SHP77 treated with DMSO at 0.1 percent for 48 hours (cell line): ENCODE data around the gene ZNF516.

Experiments used
- DNase-seq: peaks from one replicate; lab custom pipeline; 2025; lab: John Stamatoyannopoulos, UW

Gene ZNF516

DNA sequence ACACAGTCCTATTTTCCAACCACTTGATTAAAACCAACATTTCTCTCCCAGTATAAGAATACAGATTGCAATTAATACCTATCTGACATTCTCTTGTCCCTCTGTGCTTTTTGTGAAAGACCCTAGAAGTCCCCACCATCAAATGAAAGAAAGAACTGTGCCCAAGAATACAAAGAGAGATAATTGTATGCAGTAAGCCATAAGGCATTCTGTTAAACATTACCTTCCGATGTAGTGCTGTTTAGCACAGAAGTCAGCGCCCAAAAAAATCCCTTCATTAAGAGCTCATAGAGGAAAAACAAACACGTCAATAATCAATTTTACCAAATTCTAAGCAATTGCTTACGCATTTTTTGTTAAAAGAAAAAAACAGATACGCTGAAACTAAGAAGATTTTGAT, 41.1 kb downstream of the ZNF516 start:
- DNase-seq: no peak

DNA sequence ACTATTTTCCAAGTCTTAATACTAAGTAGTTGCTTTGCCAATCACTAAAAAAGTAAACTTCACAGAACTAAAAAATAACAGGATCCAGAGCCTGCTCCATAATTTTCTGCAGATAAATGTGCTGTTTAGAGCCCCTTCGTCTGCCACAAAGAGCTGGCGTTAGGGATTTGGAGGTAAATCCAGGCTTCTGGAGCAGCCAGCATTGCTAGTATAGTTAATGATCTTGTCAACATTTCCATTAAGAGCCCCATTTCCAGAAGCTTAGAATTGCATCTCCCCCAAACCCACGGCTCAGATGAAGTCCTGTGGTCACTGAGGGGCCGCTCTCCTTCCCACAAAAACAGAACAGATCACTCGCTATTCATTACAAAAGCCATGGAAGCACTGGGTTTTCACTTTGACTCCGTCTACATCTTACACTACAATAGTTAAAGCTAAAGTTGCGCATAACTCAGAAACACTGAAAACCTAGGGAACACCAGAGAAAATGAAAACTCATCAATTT, 41.9 kb downstream of the ZNF516 start:
- no peak for DNase-seq

DNA sequence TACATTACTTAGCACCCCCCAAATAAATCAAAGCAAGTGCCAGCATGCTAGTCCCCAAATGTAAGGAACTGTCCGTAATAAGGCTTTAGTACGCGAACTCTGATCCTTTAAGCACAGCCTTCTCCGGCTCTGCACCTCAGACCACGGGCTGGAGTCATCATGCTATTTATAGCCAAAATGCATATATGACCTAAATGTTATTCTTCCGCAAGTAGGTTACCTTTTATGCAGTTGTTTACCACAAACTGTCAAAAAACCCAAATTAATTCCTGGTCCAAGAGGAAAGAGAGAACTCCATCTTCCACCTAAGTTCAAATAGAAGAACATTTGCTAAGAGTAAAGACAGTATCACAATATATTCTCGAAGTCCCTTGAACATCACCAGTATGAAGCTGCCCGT, 42.7 kb downstream of the ZNF516 start:
- DNase-seq: peak; percentile 79

DNA sequence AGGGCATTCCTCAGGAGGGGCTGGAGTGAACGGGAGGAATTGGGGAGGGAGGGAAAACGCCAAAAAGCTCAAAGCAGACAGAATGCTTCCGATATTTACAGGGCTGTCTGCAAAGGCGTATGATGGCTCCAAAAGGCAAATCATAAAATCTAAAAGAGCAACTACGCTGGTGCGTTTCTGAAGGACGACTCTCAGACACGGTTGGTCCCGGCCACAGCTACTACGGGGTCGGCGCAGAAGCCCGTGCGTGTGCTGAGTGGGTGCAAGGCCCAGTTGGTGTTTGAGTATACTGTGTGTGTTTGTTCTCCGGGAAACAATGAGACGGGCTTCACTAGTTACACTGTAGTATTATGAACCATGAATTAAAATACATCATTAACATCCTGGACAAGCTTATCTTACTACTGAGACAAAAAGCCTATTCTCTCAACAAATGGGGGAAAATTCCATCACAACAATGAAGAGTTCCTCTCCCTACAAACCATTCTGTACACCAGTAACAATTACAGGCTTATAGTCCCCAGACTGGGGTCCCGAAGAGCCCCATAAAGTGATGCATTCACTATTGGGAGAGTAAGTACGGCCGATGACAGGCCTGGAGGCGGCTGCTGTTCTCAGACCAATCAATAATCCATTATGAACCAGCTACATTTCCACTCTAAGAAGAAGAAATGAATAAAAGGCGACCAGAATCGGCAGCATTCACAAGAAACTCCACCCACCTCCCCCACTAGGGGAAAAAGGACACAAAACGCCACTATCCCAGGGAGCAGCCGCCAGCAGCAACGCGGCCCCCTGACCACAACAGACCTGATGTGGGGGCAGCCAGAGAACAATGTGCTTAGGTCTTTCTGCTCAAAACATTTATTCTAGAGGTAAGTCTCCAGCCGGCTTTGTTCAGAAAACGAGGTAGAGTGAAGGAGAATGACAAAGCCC, 43.4 kb downstream of the ZNF516 start:
- DNase-seq: no peak

DNA sequence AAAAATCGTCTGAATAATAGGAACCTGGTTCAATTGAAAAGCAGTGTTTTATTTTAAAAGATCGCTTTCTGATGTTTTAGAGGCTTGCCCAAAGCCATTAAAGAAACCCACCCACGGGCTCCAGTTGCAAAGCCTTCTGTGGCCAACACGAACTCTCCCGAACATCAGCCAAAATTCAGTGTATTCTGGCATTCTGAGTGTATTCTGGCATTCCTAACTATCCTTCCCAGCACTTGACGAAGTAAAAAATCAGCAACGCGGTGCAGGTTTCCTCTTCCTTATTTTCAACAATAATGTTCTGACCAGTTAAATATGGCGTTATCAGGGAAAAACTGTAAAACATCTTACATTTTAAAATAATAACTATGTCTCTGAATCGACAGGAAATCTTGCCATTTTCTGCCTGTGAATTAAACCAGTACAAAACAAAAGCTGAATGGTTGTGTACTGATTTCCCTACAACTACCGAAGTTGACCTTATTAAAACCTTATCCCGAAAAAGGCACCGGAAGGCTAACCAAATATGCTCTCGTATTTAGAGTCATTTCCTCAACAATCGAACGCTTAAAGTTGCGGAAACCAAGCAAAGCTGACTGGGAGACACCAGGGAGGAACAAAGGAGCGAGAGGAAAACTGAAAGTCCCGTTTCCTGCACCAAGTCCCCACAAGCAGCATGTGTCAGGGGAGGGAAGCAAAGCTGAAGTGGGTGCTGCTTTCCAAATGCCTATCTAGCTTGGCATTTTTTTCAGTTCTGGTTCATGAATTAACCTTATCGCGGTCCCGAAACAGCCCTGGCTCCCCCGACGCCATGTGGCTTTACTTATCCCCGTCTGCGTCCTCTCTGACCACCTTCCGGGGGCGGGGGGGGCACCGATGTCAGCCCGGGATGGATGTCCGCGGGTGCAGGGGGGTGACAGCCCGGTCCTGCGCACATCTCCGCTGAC, 44.3 kb downstream of the ZNF516 start:
- peak; percentile 7 for DNase-seq

DNA sequence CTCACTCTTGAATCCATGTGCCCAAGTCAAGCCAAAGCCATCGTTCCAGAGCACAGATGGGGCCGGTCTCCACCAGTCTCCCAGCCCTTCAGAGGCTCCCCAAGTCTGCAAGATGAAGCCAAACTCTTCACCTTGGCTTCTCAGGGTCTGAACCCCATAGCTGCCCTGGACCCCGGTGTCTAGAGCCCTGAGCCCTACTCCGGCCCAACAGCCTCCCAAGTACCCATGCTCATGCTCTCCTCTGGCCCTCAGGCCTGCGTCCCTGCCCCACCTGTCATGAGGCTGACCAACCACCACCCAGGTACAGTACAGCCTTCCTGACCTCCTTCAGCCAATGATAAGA, 46.0 kb downstream of the ZNF516 start:
- DNase-seq: no peak

DNA sequence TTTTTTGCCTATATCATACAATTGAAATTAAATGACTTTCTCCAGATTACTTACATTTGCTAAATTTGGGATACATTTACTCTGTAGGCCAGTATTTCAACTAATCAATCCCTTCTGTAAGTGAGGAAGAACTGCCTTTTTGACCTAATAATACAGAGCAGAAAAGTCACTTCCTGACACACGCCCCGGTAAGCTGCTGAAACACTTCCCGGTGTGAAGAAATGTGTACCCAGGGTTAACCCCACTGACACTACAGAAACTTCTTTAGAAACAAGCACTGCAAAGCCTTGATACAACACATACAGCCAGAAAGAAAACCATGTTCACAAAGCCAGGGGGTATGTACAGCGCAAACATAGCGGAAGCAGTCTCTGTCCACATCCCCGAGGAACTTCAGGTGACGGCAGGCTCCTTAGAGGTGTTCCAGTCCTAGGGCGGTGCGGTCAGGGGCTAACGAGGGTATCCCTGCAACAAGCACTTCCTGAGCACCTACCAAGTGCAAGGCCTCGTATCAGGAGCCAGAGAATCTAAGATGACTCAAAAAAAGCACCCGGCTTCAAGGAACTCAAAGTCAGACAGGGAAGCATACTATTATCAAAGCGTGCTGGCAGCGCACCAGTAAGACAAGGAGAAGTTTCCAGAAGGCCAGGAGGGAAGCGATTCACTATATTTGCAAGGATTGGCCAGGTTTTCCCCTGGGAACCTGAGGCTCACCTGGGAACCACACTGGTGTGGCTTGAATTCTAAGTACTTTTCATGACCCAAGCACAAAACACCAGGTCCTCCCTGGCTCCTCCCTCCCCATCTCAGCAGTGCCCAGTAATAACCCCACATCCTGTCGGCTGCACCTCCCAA, 46.6 kb downstream of the ZNF516 start:
- no peak for DNase-seq

DNA sequence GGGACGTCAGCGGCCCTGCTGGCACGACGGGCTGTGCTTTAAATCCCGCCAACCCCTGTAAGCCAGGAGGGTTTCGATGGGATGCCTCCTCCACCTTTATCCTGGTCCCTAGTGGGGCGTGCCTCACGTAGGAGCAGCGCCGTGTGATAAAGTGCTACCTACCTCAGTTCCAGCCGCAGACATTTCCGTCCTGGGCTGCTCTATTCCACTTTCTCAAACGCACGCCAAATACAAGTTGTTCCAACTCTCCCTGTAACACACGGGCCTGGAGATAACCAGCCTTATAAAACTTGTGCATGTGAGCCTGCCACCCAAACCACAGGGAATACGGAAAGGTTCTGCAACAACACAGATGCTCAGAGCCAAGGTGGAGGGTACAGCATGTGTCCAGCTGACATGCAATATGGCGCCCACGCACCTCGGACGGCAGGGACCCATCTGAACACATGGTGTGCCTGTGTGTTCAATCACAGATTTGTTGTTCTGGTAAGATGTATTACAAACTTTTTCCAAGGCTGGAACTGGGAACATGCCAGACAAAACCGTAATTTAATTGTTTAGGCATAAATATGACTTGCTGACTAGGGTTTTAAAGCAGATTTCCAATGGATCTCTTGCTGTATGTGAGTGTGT, 47.7 kb downstream of the ZNF516 start:
- DNase-seq: no peak

DNA sequence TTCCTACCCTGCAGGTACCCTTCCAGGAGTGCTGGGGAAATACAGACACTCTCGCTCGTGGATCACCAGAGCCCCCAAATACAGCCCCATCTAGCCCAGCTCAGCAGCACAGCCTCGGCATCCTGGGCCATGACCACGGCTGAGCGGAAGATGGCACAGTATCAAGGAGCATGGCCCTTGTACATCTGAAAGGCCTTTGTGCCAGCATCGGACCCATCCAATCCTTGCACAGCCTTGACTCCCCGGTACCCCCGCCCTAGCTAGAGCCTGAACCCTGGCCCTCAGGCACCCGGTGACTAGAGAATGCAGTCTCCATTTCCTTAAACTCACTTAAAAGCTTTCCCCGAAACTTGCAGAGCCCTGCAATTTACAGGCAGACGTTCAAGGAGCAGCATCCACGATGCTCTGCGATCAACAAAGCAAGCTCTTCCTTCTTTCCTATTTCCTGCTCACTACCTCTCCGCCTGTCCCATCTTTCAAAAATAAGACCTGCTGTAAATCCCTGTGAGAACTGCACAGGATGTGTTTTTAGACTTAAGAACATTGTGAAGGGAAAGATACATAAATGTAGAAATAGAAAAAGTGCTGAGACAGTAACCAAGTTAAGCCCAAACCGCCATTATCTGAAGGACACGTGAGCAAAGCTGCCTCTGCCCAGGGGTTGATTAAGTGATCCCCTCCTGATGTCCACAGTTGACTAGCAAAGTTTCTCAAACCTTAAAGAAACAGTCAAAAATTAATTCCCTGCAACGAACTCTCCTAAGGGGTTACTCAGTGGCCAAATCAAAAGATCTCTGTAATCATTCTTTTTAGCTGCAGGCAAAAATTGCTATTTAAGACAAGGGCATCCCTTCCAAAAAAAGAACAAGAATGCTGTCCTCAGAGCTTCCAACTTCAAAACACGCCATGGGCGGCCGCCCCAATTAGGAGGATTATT, 48.5 kb downstream of the ZNF516 start:
- no peak for DNase-seq

DNA sequence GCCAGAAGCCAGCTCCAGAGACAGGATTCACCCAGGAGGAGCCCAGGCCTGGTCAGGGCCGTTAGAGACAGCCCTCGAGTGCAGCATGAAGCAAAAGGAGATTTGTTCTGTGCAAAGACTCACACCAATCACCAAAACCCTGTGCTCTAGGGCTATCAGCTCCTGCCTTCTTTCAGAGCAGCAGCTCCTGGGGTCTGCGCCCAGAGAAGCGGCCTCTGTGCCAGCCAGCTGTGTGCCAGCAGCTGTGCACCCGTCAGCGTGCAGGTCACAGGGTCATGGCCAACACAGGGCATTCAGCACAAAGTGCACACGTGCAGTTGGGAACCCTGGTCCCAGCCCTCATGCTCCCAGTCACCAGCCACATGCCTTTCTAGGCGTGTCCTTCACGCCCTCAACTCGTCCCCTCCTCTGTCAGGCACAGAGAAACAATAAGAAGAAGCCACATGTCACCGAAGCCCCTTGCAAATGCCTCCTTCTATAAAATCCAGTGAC, 49.3 kb downstream of the ZNF516 start:
- no peak for DNase-seq

DNA sequence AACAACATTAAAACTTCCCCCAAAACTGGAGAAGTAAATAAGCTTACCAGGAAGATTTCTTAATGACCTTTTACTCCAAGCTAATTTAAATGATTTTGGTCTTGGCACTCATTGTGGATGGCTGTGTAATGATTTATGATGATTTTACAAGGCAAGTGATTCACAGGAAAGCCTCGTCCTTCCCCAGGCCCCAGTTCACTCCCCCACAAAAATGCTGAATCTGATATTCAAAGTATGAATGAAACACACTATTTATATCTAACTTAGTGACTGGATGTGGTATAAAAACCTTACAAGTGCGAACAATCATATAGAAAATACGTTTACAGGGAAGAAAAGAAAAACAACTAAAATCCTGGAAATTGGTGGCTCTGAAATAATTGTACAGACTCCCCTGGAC, 49.8 kb downstream of the ZNF516 start:
- no peak for DNase-seq

DNA sequence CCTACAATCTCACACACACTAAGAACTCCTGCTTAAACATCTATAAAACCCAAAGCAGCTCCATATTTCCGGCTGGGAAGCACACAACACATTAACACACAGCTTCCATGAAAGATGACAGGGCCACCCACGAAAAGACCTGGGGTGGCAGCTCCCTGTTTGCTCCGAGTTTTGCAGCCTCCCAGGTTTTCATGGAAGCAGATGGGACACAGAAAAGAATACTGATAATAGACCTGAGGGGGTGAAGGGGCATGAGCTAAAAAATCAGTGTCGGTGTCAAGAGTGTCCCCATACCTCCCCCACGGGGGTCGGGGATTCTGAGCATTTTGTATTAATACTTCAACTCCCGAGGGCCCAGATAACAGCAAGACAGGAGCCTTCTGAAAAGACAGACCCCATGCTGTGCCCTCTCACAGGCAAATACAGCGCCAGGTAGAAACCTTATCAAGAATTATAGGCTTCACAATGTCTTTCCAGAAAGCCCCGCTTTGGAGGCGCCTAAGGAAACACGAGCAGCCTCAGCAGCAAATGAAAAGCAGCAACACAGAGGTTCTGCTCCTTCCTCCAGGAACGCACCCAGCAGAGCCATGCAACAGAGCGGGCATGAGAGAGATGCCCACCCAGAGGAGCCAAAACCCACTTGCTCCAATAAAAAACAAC, 50.5 kb downstream of the ZNF516 start:
- no peak for DNase-seq

DNA sequence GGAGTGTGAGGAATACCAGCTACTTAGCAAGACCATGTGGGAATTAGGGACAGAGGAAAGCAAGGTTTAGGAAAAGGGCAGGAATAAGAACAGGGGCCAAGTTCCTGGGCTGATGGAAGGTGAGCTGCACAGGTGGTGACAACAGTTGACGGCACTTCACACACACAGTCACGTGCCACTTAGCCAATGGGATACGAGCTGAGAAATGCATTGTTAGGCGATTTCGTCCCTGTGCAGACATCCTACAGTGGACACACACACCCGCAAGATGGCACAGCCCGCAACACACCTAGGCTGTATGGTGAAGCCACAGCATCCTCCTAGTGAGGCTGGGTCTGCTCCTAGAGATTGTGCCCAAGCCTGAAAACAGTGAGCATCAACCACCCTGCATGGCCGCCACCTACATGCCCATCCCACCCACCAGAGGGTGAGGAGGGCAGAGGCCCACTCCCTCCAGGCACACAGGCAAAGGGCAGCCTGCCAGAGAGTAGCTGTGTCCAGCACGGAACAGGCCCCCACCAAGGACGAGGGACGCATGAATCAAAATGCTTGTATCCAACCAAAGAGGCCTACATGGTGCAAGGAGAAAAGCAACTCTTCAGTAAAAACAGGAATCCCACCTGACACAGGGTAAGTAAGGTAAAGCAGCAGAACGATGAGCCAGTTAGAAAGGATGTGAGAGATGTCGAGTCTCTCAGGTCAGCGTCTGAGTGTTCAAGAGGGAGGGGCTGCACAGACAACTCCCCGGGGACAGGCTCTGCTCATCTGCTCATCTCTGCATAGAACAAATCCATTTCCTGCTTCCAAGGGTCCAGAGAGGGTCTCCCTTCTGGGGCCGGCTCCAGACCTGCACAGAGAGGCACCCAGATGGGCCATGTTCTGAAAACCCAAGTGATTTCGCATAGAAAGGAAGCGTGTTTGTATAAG, 51.3 kb downstream of the ZNF516 start:
- DNase-seq: no peak

DNA sequence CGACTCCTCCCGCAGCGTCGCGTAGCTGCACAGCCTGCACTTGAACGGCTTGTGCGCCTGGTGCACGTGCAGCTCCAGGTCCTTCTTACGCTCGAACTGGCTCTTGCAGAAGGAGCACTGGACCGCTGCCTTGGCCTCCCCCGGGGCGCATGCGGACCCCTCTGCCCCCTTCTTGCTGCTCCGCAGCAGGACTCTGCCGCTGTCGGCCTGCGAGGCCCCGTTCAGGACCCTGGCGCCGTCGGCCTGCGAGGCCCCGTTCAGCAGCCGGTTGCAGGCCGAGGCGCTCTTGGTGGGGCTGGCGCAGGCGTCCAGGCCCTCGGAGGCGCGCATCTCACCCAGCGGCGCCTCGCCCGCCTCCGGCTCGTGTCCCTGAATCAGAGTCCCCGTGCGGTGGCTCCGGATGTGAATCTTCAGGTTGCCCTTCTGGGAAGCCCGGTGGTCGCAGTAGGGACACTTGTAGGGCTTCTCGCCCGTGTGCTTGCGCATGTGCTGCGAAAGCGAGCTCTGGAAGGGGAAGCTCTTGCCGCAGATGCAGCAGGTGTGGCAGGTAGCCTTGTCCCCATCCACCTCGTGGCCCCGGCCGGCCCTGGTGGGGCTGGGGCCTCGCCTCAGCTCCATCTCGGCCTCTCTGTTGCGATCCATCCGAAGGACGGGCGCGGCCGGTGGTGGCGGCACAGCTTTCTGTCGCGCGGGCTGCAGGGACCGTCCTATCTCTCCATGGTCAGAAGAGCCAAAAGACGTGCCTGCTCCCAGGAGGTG, 52.5 kb downstream of the ZNF516 start:
- no peak for DNase-seq

DNA sequence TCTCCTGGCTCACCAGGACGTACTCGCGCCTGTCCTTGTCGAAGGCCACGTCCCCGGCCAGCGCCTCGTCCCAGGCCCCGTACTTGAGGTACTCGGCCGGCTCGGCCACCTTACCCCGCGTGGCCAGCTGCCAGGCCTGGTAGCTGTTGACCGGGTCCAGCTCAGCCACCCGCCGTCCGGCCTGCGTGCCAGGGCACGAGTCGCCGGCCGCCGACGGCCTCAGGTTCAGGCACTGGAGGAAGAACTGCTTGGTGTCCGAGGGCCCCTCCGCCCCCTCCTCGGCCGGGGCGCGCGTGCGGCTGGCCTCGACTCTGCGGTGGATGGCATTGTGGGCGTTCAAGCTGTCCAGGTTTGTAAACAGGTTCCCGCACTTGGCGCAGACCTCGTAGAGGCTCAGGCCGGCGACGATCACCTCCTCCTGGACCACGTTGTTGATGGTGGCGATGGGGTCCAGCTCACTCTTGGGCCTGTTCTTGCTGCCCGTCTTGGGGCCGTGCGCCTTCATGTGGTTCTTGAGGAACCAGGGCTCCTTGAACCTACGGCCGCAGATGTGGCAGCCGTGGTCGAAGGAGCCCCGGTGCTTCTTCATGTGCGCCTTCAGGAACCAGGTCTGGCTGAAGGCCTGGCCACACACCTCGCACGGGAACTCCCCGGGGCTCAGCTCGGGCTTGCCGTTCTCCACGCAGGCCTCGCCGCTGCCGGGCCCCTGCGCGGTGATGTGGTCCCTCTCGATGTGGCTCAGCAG, 53.2 kb downstream of the ZNF516 start:
- no peak for DNase-seq

DNA sequence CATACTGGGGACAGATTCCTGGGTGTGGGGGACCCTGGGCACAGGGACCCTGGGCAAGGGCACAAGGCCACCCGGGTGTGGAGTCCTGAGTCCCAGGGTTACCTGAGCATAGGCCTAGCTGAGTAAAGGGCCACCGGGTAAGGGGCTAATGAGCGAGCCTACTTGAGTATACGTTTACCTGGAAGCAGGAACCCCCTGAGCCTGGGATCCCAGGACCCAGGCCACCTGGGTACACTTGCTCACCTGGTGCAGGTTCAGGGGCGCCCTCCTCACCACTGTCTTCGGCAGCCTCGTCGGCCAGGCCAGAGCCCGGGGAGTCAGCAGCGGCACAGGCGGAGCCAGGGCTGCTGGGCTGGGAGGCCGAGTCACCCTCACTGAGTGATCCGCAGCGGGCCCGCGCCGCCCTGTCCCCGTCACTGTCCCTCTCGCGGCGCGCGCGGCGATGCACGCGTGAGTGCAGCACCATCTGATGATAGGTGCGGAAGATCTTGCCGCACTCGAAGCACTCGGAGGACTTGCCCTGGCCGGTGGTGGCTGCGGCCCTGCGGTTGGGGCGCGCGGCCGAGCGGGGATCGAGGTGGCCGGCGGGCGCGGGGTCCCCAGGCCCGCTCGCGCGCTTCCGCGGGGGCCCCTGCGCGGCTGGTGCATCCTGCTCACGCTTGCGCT, 53.9 kb downstream of the ZNF516 start:
- no peak for DNase-seq
